Endothelial cell of umbilical vein (primary cell): ENCODE measurements around the gene TPSG1.

Experiments
- EZH2 ChIP-seq: IDR thresholded peaks from 2 replicates; pipeline ENCODE4 v1.6.1; 2012; ENCODE audit warnings: borderline replicate concordance, low read depth, mild to moderate bottlenecking, moderate library complexity, low read length, inconsistent platforms; ENCODE audit not compliant: severe bottlenecking
- FOS ChIP-seq: IDR thresholded peaks from 2 replicates; pipeline ENCODE4 v1.6.1; 2011; ENCODE audit warnings: mild to moderate bottlenecking, low read length, moderate library complexity, borderline replicate concordance; ENCODE audit not compliant: insufficient read depth
- GATA2 ChIP-seq: IDR thresholded peaks from 2 replicates; pipeline ENCODE4 v1.7.0; 2011; ENCODE audit warnings: low read depth, mild to moderate bottlenecking, moderate library complexity, mixed read lengths, low read length; ENCODE audit not compliant: insufficient read length, insufficient read depth
- JUN ChIP-seq: IDR thresholded peaks from 2 replicates; pipeline ENCODE4 v1.6.1; 2011; ENCODE audit warnings: borderline replicate concordance, low read depth; ENCODE audit not compliant: insufficient read length, insufficient read depth
- MYC ChIP-seq: IDR thresholded peaks from one replicate; pipeline ENCODE4 v1.6.1; 2011; ENCODE audit warnings: mild to moderate bottlenecking, low read depth, low read length
- POLR2A ChIP-seq: IDR thresholded peaks from 2 replicates; pipeline ENCODE4 v1.6.1; 2012; ENCODE audit warnings: low read depth, mild to moderate bottlenecking, control low read depth, low read length
- POLR2AphosphoS5 ChIP-seq: IDR thresholded peaks from 2 replicates; pipeline ENCODE4 v1.6.1; 2012; ENCODE audit warnings: low read depth, mild to moderate bottlenecking, control low read depth, low read length, moderate library complexity; ENCODE audit not compliant: insufficient read depth
- TF ChIP-seq, protein P1 (sequence below): IDR thresholded peaks from 2 replicates; pipeline ENCODE4 v1.6.1; 2011; ENCODE audit not compliant: insufficient read depth, insufficient read length
- TF ChIP-seq, protein P2 (sequence below), 2 donors: IDR thresholded peaks; 1 replicate in 1 of 2; 2 replicates in 1 of 2; pipeline ENCODE4 v1.5.1; 2011; ENCODE audit warnings: low read length in 2 of 2, mild to moderate bottlenecking in 2 of 2, moderate library complexity in 2 of 2, control low read depth in 1 of 2, inconsistent platforms in 1 of 2, low read depth in 1 of 2; ENCODE audit not compliant: insufficient read depth in 1 of 2; ENCODE audit errors: extremely low read depth in 1 of 2

DNA sequence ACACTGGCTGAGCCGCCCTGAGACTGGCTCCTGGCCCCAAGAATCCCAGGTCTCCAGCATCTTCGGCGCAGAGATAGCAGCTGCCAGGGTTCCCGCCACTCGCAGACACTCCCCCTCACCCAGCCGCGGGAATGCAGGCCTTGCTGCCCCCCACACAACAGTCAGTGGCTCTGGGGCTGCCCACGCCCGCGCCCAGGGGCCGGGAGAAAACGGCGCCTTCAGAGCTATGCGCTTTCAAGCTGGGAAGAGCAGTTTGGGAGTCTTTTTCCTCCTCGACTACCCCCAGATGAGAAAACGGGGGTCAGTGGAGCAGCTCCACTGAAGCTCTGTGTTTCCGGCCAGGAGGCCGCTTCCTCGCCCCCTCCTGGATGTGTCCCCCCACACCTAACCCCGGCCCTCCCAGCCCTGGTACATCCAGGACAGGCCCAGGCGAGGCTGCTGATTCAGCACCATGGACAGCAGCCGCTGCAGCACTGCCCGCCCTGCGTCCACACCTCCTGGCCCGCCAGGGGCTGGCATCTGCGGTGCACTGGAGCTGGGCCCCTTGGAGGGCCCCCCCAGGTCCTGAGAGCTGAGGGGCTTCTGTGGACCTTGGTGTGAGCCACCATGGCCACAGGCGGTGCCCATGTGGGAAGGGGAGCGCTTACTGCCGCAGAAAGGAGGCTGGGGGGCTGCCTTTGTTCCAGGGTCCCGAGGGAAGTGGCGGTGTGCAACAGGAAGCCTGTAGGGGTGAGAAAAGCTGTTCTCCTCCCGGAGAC, 36.5 kb downstream of the TPSG1 start:
- TF ChIP-seq POLR2AphosphoS5 = no peak
- TF ChIP-seq, protein P1, sequence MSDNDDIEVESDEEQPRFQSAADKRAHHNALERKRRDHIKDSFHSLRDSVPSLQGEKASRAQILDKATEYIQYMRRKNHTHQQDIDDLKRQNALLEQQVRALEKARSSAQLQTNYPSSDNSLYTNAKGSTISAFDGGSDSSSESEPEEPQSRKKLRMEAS = no peak
- TF ChIP-seq, protein P2, sequence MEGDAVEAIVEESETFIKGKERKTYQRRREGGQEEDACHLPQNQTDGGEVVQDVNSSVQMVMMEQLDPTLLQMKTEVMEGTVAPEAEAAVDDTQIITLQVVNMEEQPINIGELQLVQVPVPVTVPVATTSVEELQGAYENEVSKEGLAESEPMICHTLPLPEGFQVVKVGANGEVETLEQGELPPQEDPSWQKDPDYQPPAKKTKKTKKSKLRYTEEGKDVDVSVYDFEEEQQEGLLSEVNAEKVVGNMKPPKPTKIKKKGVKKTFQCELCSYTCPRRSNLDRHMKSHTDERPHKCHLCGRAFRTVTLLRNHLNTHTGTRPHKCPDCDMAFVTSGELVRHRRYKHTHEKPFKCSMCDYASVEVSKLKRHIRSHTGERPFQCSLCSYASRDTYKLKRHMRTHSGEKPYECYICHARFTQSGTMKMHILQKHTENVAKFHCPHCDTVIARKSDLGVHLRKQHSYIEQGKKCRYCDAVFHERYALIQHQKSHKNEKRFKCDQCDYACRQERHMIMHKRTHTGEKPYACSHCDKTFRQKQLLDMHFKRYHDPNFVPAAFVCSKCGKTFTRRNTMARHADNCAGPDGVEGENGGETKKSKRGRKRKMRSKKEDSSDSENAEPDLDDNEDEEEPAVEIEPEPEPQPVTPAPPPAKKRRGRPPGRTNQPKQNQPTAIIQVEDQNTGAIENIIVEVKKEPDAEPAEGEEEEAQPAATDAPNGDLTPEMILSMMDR (IDR thresholded peaks at IDR 0.05; ENCODE audit: extremely low read depth in 1 of 2, insufficient read depth in 1 of 2, low read depth in 1 of 2, low read length in 2 of 2) = no peak
- TF ChIP-seq EZH2 = no peak
- TF ChIP-seq POLR2A = no peak
- TF ChIP-seq JUN = no peak
- TF ChIP-seq MYC = no peak
- no peak for TF ChIP-seq FOS
- TF ChIP-seq GATA2 = no peak
